DMS79 (cell line): Measurements from ENCODE around the gene RIMBP2.

ENCODE experiments used
- DNase-seq: peaks from one replicate; lab custom pipeline; 2025; lab: John Stamatoyannopoulos, UW

RIMBP2 gene

GRCh38 chr12:130627175-130627574 is 88.9 kb downstream of the RIMBP2 start:
- DNase-seq: no peak

- no peak for DNase-seq
Measured at GRCh38 chr12:130626601-130627000, 89.5 kb downstream of the RIMBP2 start.

GRCh38 chr12:130625201-130625600 is 90.9 kb downstream of the RIMBP2 start:
- no peak for DNase-seq

GRCh38 chr12:130622803-130623202 is 93.3 kb downstream of the RIMBP2 start:
- no peak for DNase-seq

- no peak for DNase-seq
Measured at GRCh38 chr12:130621696-130622298, 94.3 kb downstream of the RIMBP2 start.

GRCh38 chr12:130620756-130621155 is 95.3 kb downstream of the RIMBP2 start:
- no peak for DNase-seq

- DNase-seq: no peak
Measured at GRCh38 chr12:130620281-130620680, 95.8 kb downstream of the RIMBP2 start.

GRCh38 chr12:130619385-130620001 is 96.6 kb downstream of the RIMBP2 start:
- DNase-seq: no peak

GRCh38 chr12:130617219-130617618 is 98.9 kb downstream of the RIMBP2 start:
- DNase-seq: no peak

- DNase-seq: no peak
Measured at GRCh38 chr12:130615861-130616345, 100.2 kb downstream of the RIMBP2 start.

GRCh38 chr12:130614530-130614905 is 101.6 kb downstream of the RIMBP2 start:
- DNase-seq: no peak

- DNase-seq: no peak
Measured at GRCh38 chr12:130613831-130614529, 102.1 kb downstream of the RIMBP2 start.

- no peak for DNase-seq
Measured at GRCh38 chr12:130613131-130613530, 103.0 kb downstream of the RIMBP2 start.

- DNase-seq: no peak
Measured at GRCh38 chr12:130611026-130611905, 104.8 kb downstream of the RIMBP2 start.

GRCh38 chr12:130609966-130610365 is 106.1 kb downstream of the RIMBP2 start:
- no peak for DNase-seq

- no peak for DNase-seq
Measured at GRCh38 chr12:130608831-130609230, 107.3 kb downstream of the RIMBP2 start.

- no peak for DNase-seq
Measured at GRCh38 chr12:130608132-130608531, 108.0 kb downstream of the RIMBP2 start.

- DNase-seq: peak; percentile 49
Measured at GRCh38 chr12:130606231-130606630, 109.9 kb downstream of the RIMBP2 start.

GRCh38 chr12:130603396-130603965 is 112.6 kb downstream of the RIMBP2 start:
- DNase-seq: no peak

GRCh38 chr12:130602251-130602650 is 113.8 kb downstream of the RIMBP2 start:
- no peak for DNase-seq

- no peak for DNase-seq
Measured at GRCh38 chr12:130601327-130601726, 114.8 kb downstream of the RIMBP2 start.

GRCh38 chr12:130596241-130596640 is 119.9 kb downstream of the RIMBP2 start:
- DNase-seq: no peak
